ENCODE measurements around the gene RHCE.

DNA sequence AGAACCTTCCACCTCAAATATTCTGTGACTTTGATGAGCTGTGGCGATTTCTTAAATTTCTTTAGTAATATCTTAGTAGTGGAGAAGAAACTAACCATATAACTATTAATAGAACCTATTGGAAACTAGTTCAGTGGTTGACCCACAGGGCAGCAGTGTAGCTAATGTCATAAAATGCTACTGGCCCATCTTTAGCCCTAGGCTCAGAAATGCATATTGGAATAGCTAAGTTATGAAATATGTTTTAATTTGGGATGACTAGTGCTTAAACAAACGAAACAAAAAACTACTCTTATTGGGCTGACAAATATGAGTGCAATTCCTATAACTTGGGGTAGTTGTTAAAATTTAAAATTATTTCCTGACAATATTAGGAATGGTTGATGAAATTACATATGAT is 30.3 kb upstream of the RHCE start:
- TF ChIP-seq, protein P1, sequence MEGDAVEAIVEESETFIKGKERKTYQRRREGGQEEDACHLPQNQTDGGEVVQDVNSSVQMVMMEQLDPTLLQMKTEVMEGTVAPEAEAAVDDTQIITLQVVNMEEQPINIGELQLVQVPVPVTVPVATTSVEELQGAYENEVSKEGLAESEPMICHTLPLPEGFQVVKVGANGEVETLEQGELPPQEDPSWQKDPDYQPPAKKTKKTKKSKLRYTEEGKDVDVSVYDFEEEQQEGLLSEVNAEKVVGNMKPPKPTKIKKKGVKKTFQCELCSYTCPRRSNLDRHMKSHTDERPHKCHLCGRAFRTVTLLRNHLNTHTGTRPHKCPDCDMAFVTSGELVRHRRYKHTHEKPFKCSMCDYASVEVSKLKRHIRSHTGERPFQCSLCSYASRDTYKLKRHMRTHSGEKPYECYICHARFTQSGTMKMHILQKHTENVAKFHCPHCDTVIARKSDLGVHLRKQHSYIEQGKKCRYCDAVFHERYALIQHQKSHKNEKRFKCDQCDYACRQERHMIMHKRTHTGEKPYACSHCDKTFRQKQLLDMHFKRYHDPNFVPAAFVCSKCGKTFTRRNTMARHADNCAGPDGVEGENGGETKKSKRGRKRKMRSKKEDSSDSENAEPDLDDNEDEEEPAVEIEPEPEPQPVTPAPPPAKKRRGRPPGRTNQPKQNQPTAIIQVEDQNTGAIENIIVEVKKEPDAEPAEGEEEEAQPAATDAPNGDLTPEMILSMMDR (IDR thresholded peaks at IDR 0.05; ENCODE audit: poor library complexity), result no peak
- TF ChIP-seq EZH2 (IDR thresholded peaks at IDR 0.05; ENCODE audit: borderline replicate concordance), result no peak
